ENCODE measurements around the gene CLASRP.
"Not testable (repeated sequence)": the region's sequence is repeated elsewhere in the genome, so short reads cannot be mapped to it uniquely, and the experiment has no call there.

CLASRP gene

DNA sequence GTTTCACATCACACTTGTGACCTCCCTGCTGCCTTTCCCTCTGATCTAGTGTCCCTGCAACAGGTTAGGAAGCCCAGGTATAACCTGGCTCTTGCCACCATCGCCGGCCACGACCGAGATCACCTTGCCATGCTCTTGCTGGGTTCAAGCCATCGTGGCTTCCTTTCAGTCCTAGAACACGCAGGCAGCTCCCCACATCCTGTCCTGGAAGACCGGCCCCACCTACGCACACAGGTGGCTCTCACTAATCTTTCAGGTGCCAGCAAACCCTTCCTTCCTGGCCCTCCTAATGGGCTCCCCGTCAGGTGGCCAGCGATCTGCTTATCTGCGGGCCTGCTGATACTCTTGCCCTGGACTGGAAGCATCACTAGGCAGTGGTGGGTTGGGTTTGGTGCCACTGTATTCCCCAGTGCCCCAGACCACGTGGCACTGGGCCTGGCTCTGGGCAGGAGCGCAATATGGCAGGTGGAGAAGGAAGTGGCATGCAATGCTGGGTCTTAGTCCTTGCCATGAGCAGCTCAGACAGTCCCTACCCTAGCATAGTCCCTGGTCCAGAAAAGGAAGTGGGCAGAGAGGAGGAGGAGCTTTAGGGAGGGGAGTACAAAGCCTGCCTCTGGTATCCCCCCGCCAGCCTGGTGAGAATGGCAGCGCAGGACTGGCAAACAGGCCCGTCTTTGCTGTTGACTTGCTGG, 66.0 kb downstream of the CLASRP start:
- Histone ChIP-seq H3K27ac (ENCODE audit: low read depth, low read length) (no peak overlapping the region), H3K27me3 (ENCODE audit: insufficient read depth, low read length) (no peaks in the 10 kb centered on the region), H3K4me3 (ENCODE audit: low read depth, low read length) (no peak overlapping the region), H2AFZ (ENCODE audit: low read length, unreplicated experiment) (no peak overlapping the region), H3K4me1 (ENCODE audit: control insufficient read depth, insufficient read depth, low read length, unreplicated experiment) (no peaks in the 10 kb centered on the region), H3K36me3 (ENCODE audit: insufficient read depth, low read length) (no peaks in the 10 kb centered on the region), H3K79me2 (ENCODE audit: control insufficient read depth, insufficient read depth, low read length, unreplicated experiment) (peaks cover 40% of the 10 kb centered on the region)

GRCh38 chr19:45106363-45106762, 67.5 kb downstream of the CLASRP start:
- H3K4me1 ChIP-seq (ENCODE audit: control insufficient read depth, insufficient read depth, low read length, unreplicated experiment); H3K27me3 ChIP-seq (ENCODE audit: insufficient read depth, low read length); H3K27ac ChIP-seq (ENCODE audit: low read depth, low read length); H3K36me3 ChIP-seq (ENCODE audit: insufficient read depth, low read length); H2AFZ ChIP-seq (ENCODE audit: low read length, unreplicated experiment); H3K4me3 ChIP-seq (ENCODE audit: low read depth, low read length): not testable (repeated sequence)
- peaks cover 28% of the 10 kb centered on the region for H3K79me2 ChIP-seq (ENCODE audit: control insufficient read depth, insufficient read depth, low read length, unreplicated experiment)

DNA sequence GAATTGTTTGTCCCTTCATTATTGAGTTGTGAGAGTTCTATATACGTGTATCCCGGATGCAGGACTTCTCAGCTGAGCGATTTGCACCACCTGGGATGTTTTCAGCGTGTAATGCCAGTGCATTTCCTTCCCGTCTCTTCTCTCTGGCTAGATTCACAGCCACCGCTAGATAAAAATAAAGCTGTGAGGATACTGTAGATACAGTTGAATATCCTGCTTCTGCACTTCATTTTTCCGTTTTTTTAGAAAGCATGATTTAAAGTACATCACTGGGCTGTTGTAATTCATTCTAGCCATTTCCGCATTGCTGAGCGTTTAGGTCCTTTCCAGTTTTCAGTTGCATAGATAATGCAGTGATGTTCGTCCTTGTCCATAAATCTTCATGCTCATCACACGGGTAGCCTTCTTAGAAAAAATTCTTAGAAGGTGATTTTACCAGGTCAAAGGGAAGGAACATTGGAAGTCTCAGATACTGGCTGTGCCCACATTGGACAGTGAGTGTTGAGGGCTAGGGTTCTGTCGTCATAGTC, 68.8 kb downstream of the CLASRP start:
- H3K4me3 ChIP-seq (ENCODE audit: low read depth, low read length) = no peak overlapping the region
- no peaks in the 10 kb centered on the region for H3K4me1 ChIP-seq (ENCODE audit: control insufficient read depth, insufficient read depth, low read length, unreplicated experiment)
- no peak overlapping the region for H2AFZ ChIP-seq (ENCODE audit: low read length, unreplicated experiment)
- H3K27me3 ChIP-seq (ENCODE audit: insufficient read depth, low read length) = no peaks in the 10 kb centered on the region
- no peaks in the 10 kb centered on the region for H3K36me3 ChIP-seq (ENCODE audit: insufficient read depth, low read length)
- peaks cover 20% of the 10 kb centered on the region for H3K79me2 ChIP-seq (ENCODE audit: control insufficient read depth, insufficient read depth, low read length, unreplicated experiment)
- H3K27ac ChIP-seq (ENCODE audit: low read depth, low read length) = no peak overlapping the region

- Histone ChIP-seq H3K27ac (ENCODE audit: low read depth, low read length) (no peak overlapping the region), H3K27me3 (ENCODE audit: insufficient read depth, low read length) (no peaks in the 10 kb centered on the region), H3K4me3 (ENCODE audit: low read depth, low read length) (no peak overlapping the region), H3K36me3 (ENCODE audit: insufficient read depth, low read length) (no peaks in the 10 kb centered on the region), H2AFZ (ENCODE audit: low read length, unreplicated experiment) (no peak overlapping the region), H3K79me2 (ENCODE audit: control insufficient read depth, insufficient read depth, low read length, unreplicated experiment) (peaks cover 28% of the 10 kb centered on the region), H3K4me1 (ENCODE audit: control insufficient read depth, insufficient read depth, low read length, unreplicated experiment) (no peaks in the 10 kb centered on the region)
These were observed 72.0 kb downstream of the CLASRP start for GRCh38 chr19:45110851-45111266.

DNA sequence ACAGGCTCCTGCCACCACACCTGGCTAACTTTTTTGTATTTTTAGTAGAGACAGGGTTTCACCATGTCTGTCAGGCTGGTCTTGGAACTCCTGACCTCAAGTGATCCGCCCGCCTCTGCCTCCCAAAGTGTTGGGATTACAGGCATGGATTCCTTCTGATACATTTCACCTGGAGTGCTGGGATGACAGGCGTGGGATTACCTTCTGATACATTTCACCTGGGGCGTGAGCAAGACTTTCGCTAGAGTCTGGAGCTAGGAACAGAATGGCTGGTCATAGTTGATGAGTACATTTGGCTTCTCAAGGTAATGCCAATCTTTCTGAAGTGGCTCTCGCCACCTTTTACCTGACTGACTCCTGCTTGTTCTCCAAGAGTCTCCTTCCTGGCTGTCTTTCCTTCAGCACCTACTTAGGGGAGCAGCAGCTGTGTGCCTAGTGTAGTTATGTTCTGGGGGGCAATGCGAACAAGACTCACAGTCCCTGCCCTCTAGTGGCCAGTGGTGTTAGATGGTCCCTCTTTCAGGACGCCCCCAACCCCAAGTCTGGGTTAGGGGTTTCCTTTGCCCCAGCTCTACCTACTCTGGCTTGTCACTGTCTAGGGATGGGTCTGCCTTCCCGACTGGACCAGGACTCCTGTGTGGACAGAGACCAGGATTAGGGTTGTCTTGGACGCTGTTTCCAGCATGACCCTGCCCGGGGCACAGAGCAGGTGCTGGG, 73.4 kb downstream of the CLASRP start:
- Histone ChIP-seq H3K4me1 (ENCODE audit: control insufficient read depth, insufficient read depth, low read length, unreplicated experiment) (no peaks in the 10 kb centered on the region), H3K27me3 (ENCODE audit: insufficient read depth, low read length) (no peaks in the 10 kb centered on the region), H2AFZ (ENCODE audit: low read length, unreplicated experiment) (no peak overlapping the region), H3K4me3 (ENCODE audit: low read depth, low read length) (no peak overlapping the region), H3K27ac (ENCODE audit: low read depth, low read length) (no peak overlapping the region), H3K79me2 (ENCODE audit: control insufficient read depth, insufficient read depth, low read length, unreplicated experiment) (peaks cover 28% of the 10 kb centered on the region), H3K36me3 (ENCODE audit: insufficient read depth, low read length) (no peaks in the 10 kb centered on the region)

DNA sequence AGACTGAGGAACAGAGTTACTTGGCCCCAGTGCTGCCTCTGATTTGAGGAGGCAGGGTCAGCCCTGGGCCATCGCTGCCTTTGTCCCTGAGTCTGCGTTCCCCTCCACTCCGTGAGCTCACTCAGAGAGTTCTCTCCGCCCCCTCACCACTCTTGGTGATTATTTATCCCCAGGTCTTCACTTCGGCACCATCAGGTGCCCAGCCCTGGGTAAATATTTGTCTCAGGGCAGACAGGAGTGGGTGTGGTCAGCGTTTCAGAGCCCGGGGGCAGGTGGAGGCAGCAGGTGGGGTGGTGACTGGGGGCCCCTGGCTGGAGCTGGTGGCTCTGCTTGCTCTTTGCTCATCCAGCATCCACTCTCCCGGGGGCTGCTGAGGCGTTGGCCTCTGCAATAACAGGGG, 74.8 kb downstream of the CLASRP start:
- Histone ChIP-seq H3K27me3 (ENCODE audit: insufficient read depth, low read length) (no peaks in the 10 kb centered on the region), H3K36me3 (ENCODE audit: insufficient read depth, low read length) (no peaks in the 10 kb centered on the region), H3K27ac (ENCODE audit: low read depth, low read length) (no peak overlapping the region), H3K4me1 (ENCODE audit: control insufficient read depth, insufficient read depth, low read length, unreplicated experiment) (no peaks in the 10 kb centered on the region), H3K4me3 (ENCODE audit: low read depth, low read length) (no peak overlapping the region), H2AFZ (ENCODE audit: low read length, unreplicated experiment) (no peak overlapping the region), H3K79me2 (ENCODE audit: control insufficient read depth, insufficient read depth, low read length, unreplicated experiment) (peaks cover 29% of the 10 kb centered on the region)

DNA sequence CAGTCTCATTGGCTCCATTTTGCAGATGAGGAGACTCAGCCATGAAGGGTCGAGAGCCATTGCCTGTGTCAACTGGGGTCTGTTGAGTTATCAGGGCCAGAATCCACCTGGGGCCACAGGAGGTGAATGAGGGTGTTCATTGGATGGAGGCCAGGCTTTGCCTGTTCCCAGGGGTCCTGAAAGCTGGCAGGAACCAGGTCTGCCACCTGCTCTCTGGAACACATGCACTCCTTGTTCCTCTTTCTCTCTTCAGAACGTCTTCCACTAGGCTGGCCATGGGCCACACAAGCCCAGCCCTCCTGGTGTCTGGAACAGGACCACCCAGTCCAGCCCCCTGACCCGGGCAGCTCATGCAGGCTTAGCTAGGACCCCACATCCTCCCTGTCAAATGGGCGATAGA, 75.3 kb downstream of the CLASRP start:
- H3K36me3 ChIP-seq (ENCODE audit: insufficient read depth, low read length) = no peaks in the 10 kb centered on the region
- no peaks in the 10 kb centered on the region for H3K4me1 ChIP-seq (ENCODE audit: control insufficient read depth, insufficient read depth, low read length, unreplicated experiment)
- no peak overlapping the region for H3K27ac ChIP-seq (ENCODE audit: low read depth, low read length)
- H3K4me3 ChIP-seq (ENCODE audit: low read depth, low read length) = no peak overlapping the region
- H3K27me3 ChIP-seq (ENCODE audit: insufficient read depth, low read length) = no peaks in the 10 kb centered on the region
- peaks cover 29% of the 10 kb centered on the region for H3K79me2 ChIP-seq (ENCODE audit: control insufficient read depth, insufficient read depth, low read length, unreplicated experiment)
- H2AFZ ChIP-seq (ENCODE audit: low read length, unreplicated experiment) = no peak overlapping the region

DNA sequence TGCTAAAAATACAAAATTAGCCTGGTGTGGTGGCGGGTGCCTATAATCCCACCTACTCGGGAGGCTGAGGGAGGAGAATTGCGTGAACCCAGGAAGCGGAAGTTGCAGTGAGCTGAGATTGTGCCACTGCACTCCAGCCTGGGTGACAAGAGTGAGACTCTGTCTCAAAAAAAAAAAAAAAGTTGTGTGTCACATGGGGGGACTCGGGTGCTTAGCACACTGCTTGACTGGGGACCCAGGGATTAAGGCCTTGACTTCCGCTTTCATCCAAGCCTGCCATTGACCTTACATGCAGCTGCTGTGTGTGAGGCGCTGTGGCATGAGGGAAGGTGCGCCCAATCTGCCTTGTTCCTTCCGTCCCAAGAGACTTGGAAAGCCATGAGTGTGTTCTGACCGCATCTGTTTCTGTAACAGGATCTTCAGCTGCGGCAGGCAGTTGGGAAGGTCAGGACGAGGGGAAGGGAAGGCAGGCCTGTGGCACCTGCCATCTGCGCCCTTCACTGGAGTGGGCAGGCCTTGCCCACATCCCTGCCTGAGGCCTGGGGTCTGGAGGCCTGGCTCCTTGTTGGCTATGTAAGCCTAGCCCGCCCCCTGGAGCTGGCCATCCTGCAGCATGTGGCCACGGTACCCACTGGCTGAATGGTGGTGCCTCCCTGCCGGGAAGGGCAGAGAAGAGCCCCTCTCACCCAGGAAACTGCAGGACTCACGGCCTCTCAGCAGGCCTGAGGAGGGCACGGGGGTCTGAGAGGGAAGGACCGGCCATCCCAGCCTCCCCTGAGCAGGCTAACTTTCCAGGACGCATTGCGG, 77.2 kb downstream of the CLASRP start:
- H3K4me1 ChIP-seq (ENCODE audit: control insufficient read depth, insufficient read depth, low read length, unreplicated experiment) = no peaks in the 10 kb centered on the region
- H2AFZ ChIP-seq (ENCODE audit: low read length, unreplicated experiment) = no peak overlapping the region
- H3K79me2 ChIP-seq (ENCODE audit: control insufficient read depth, insufficient read depth, low read length, unreplicated experiment) = peaks cover 23% of the 10 kb centered on the region

GRCh38 chr19:45117167-45117594, 78.3 kb downstream of the CLASRP start:
- Histone ChIP-seq H3K79me2 (ENCODE audit: control insufficient read depth, insufficient read depth, low read length, unreplicated experiment) (peaks cover 21% of the 10 kb centered on the region), H3K4me1 (ENCODE audit: control insufficient read depth, insufficient read depth, low read length, unreplicated experiment) (no peaks in the 10 kb centered on the region), H3K27ac (ENCODE audit: low read depth, low read length) (no peak overlapping the region), H3K27me3 (ENCODE audit: insufficient read depth, low read length) (no peaks in the 10 kb centered on the region), H2AFZ (ENCODE audit: low read length, unreplicated experiment) (no peak overlapping the region), H3K4me3 (ENCODE audit: low read depth, low read length) (no peak overlapping the region), H3K36me3 (ENCODE audit: insufficient read depth, low read length) (no peaks in the 10 kb centered on the region)

More for the DNA sequence above, 77.2 kb downstream of the CLASRP start:
- H3K27me3 ChIP-seq (ENCODE audit: insufficient read depth, low read length) = no peaks in the 10 kb centered on the region
- no peak overlapping the region for H3K27ac ChIP-seq (ENCODE audit: low read depth, low read length)
- no peaks in the 10 kb centered on the region for H3K36me3 ChIP-seq (ENCODE audit: insufficient read depth, low read length)
- no peak overlapping the region for H3K4me3 ChIP-seq (ENCODE audit: low read depth, low read length)

GRCh38 chr19:45117671-45118070, 78.8 kb downstream of the CLASRP start:
- Histone ChIP-seq H3K27ac (ENCODE audit: low read depth, low read length) (no peak overlapping the region), H3K79me2 (ENCODE audit: control insufficient read depth, insufficient read depth, low read length, unreplicated experiment) (peaks cover 20% of the 10 kb centered on the region)

More at GRCh38 chr19:45117671-45118070, 78.8 kb downstream of the CLASRP start:
- H3K4me1 ChIP-seq (ENCODE audit: control insufficient read depth, insufficient read depth, low read length, unreplicated experiment) = no peaks in the 10 kb centered on the region
- H3K36me3 ChIP-seq (ENCODE audit: insufficient read depth, low read length) = no peaks in the 10 kb centered on the region
- no peaks in the 10 kb centered on the region for H3K27me3 ChIP-seq (ENCODE audit: insufficient read depth, low read length)
- no peak overlapping the region for H3K4me3 ChIP-seq (ENCODE audit: low read depth, low read length)
- H2AFZ ChIP-seq (ENCODE audit: low read length, unreplicated experiment) = no peak overlapping the region

Data from ACC112 (cell line).